Kasumi-1 (cell line): Measurements from ENCODE around the gene CDC16.
A peak's percentile ranks its signal among the peaks of the same experiment; 100 is the strongest.
"Not testable (repeated sequence)": the region's sequence is repeated elsewhere in the genome, so short reads cannot be mapped to it uniquely, and the experiment has no call there.

ENCODE experiments used
- DNase-seq, 2 experiments: peaks; one replicate each; lab custom pipeline; 2025; lab: John Stamatoyannopoulos, UW

CDC16 gene

DNA sequence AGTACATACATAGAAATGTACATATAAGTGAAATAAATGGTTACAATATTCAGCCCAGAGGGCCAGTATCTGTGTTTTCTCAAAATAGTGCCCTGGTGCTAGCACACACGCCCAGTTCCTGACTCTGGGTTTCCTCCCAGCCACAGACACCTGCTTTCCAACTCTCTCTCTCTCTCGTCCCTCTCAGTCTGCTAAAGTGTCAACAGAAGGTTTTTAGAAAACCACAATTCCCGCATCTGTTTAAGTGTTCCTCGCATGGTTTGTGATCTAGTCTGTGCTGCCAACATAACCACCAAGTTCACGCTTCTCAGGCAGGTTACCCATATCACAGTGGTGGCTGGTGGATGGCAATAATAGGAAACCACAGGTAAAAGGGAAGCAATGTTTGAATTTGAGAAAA, 28.9 kb downstream of the CDC16 start:
- peak in 1 of 2 experiments; percentile 30 for DNase-seq

- not testable (repeated sequence) for DNase-seq
Measured at GRCh38 chr13:114264313-114264712, 29.6 kb downstream of the CDC16 start.

DNA sequence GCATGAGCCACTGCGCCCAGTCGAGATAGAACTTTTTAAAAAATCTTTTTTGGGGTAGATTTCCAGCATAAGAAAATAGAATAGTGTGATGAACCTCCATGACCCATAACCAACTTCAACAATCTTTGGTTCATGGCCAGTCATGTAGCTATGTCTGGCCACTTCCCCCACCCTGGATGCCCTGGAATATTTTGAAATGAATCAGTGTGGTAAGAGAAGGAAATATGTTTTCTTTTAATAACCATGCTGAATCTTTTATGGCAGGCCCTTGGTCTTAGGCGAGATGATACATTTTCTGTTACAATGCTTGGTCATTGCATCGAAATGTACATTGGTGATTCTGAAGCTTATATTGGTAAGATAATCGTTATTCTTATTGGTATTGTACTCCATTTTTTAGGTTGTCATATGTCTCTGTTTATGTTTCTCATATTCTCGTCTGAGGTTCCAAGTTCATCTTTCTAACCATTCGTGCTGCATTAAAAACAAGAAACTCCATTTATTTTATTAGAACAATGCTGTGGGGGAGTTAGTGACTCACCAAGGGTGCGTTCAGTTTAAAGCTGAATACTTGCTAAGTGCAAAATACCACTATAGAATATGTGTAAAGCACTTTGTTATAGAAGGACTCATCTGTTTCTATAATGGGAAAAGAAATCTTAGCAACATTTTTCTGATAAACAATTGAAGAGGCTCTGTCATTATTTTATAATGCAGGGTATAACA, 30.4 kb downstream of the CDC16 start:
- no peak for DNase-seq

- no peak for DNase-seq
Measured at GRCh38 chr13:114266241-114266640, 31.5 kb downstream of the CDC16 start.

DNA sequence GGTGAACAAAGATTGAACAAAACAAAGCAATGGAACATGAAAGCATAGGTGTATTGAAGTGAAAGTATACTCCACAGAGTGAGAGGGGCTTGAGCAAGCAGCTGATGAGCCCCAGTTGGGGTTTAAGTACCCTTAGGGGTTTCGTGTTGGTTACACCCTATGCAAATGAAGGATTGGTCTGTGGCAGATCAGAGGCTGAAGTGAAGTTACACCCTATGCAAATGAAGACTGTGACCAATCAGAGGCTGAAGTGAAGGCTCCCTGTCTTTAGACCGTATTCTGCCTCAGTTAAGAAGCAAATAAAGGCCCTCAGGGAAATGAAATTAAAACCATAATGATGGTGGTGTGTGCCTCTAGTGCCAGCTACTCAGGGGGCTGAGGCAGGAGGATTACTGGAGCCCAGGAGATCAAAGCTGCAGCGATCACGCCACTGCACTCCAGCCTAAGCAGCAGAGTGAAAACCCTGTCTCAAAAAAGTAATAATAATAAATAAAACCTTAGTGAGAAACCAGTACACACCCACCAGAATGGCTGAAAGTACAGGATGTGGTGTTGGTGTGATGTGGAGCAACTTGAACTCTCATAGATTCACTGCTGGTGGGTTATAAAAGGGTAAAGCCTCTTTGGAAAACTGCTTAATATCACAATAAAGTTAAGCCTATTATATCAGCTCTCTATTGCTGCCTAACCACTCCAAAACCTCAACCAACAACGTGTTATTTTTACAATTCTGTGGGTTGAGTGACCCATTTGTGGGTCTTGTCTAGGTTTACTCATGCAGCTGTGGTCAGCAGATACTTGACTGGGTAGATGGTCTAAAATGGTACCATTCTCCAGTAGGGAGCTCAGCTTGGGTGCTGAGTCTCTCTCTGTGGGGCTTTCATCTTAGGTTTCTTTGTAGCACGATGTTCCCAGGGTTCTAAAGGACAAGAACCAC, 33.9 kb downstream of the CDC16 start:
- no peak for DNase-seq

- no peak for DNase-seq
Measured at GRCh38 chr13:114269281-114269770, 34.6 kb downstream of the CDC16 start.

DNA sequence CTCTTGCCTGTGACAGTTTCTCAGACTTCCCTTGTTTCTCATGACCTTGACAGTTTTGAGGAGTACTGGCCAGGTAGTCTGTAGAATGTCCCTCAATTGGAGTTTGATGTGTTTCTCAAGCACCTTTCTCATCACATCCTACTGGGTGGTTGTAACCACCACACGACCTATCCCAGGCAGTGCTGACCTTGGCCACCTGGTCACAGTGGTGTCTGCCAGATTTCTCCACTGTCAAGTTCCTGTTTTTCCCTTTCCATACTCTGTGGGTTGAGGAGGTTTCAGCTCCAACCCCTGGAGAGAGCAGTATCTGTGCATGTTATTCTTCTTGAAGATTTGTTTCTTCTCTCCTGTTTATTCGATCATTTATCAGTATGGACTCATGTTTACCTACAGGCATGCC, 38.3 kb downstream of the CDC16 start:
- no peak for DNase-seq

GRCh38 chr13:114275304-114275703, 40.6 kb downstream of the CDC16 start:
- peak in 1 of 2 experiments; percentile 39 for DNase-seq

DNA sequence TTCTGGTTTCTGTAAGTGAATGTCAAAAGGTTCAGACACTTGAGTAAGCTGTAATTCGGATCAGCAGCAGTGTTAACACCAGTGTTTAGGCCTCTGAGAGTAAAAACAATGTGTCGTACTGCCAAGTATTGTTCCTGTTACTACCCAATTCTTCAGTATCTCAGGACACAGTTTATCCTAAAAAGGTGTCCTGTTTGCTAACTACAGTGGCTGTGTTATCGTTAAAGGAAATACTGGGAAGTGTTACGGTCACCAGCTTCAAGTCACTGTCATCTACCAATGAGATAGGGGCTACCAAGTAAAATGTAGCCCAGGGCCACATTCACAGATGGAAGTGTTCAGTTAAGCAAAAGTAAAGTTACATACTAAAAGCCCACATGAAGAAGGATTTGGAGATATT, 44.4 kb downstream of the CDC16 start:
- no peak for DNase-seq

GRCh38 chr13:114279758-114280355, 45.2 kb downstream of the CDC16 start:
- DNase-seq: no peak

- DNase-seq: peak; percentile 78 to 82
Measured at GRCh38 chr13:114281351-114282040, 46.8 kb downstream of the CDC16 start, which contains the start of gene UPF3A. Gene UPF3A (plus strand): TSS chr13:114281601. CDS start chr13:114281640, 39 bp downstream.

DNA sequence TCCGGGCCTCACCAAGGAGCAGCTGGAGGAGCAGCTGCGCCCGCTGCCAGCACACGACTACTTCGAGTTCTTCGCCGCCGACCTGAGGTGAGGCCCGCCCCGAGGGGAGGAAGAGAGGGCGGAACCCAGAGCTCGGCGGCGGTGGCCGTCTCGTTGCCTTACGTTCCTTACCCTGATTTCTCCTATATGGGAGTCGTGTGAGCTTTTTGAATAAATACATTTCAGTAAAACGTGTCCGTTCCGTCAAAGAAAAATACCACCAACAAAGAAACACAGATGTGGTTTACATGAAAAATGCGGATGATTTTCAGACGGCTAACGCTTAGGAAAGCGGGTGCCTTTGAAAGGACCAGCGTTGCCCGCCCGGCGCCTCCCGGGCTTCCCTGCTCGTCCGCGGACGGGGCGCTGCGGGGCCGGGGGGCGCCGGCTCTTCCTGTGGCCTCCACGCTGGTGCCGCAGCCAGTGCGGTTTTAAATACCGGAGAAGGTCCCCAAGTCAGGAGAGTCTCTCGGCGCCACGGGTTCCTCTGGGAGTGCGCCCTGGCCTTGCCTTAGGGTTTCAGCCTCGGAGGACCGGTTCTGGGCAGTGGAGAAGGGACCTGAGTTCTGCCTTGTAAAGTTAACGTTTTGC, 47.5 kb downstream of the CDC16 start:
- DNase-seq: peak; percentile 73

DNA sequence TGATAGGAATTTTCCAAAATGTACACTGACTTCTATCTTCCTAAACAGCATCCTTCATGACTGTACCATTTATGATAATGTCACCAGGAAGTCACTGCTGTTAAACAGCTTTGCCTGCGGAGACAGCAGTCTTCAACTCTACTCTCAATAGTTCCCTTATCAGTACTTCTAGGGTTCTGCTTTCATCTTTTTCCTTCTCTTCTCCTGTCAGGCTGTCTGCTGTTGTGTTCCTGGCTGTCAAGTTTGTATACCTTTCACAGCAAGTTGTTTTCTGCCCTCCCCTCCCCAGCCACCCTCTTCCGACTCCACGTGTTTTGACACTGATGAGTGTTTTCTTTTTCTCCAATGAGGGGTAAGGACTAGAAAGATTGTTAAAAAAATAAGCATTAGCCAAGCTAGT, 48.9 kb downstream of the CDC16 start:
- DNase-seq: peak; percentile 22 to 44

DNA sequence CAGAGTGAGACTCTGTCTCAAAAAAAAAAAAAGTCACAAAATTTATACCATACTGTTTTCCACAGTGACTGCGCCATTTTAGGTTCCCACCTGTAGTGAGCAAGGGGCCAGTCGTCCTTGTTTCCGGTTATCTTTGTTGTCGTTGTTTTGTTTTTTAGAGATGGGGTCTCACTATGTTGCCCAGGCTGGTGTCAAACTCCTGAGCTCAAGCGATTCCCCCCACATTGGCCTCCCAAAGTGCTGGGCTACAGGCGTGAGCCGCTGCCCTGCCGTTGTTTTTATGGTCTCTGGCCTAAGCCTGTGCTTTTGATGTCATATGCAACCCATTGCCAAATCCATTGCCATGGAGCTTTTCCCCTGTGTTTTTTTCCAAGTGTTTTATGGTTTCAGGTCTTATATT, 50.0 kb downstream of the CDC16 start:
- no peak for DNase-seq

DNA sequence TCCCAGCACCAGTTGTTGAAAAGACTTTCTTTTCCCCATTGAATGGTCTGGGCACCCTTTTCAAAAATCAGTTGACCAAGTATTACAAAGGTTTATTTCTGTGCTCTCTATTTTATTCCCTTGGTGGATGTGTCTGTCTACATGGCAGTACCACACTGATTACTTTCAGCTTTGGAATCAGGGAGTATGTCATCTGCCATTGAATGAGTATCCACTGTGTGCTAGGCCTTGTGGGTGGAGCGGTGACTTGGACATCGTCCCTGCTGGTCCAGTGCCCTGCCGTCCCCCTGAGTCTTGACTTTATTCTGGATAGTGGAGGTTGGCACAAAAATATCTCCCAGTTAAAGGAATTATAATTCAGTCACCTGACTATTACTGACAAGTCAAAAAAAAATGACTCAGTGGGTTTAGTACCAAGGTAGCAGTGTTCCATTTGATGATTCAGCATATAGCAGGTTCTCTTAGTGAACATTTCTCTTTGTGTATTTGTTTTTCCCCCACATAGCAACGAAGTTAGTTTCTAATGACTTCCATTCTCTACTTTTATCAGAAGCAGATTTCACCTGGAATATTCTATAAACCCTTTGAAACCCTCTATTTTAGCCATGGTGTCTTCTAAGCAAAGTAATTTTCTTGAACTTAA, 50.6 kb downstream of the CDC16 start:
- no peak for DNase-seq

GRCh38 chr13:114286808-114287207, 52.1 kb downstream of the CDC16 start:
- no peak for DNase-seq

- no peak for DNase-seq
Measured at GRCh38 chr13:114288157-114288591, 53.5 kb downstream of the CDC16 start.

DNA sequence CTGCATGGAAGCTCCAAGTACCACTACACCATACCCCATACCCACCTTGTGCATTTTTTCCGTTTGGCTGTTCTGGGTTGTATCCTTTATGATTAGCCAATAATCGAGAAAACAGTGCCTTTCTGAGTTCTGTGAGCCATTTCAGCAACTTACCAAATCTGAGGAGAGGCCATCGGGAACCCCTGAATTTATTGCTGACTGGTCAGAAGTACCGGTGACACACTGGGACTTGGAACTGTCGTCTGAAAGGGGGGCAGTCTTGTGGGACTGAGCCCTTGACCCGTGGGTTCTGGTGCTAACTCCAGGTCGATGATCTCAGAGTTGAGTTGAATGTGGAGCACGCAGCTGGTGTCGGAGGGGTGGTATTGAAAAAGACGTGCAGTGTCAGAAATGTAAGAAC, 61.8 kb downstream of the CDC16 start:
- DNase-seq: no peak

GRCh38 chr13:114296902-114297301, 62.2 kb downstream of the CDC16 start:
- no peak for DNase-seq

DNA sequence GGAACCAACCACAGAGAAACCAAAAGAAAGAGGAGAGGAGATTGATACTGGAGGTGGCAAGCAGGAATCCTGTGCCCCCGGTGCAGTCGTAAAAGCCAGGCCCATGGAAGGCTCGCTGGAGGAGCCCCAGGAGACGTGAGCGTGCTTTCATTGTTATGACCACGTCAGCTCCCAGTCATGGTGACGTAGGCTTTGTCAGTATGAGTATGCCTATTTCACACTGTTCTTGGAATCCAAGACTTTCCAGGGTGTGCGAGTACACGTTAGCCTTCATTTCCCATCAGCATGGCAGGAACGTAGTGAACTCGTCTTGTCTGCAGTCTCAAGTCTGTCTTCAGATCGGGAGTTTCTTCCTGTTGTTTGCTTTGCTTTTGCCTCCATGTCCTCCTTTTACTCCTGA, 64.2 kb downstream of the CDC16 start:
- no peak for DNase-seq
